ENCODE measurements around the gene EBLN1.
"Not testable (repeated sequence)": the region's sequence is repeated elsewhere in the genome, so short reads cannot be mapped to it uniquely, and the experiment has no call there.

The EBLN1 gene

GRCh38 chr10:22228167-22228938, 10.5 kb upstream of the EBLN1 start:
- Histone ChIP-seq H3K36me3 (ENCODE audit: control insufficient read depth in 2 of 2, insufficient read depth in 2 of 2, low read length in 2 of 2) (no peaks in the 10 kb centered on the region), H3K27me3 (ENCODE audit: control insufficient read depth in 1 of 2, insufficient read depth in 2 of 2, low read length in 2 of 2) (no peaks in the 10 kb centered on the region), H3K9me3 (ENCODE audit: control insufficient read depth in 2 of 2, low read length in 2 of 2) (no peaks in the 10 kb centered on the region), H3K9ac (ENCODE audit: low read length in 2 of 2) (peak overlapping the region; percentile 83 to 86), H3K4me3 (ENCODE audit: low read length in 2 of 2) (peak overlapping the region; percentile 59 to 83), H3K4me1 (ENCODE audit: control insufficient read depth, insufficient read depth, low read length) (peaks cover 4% of the 10 kb centered on the region), H3K27ac (ENCODE audit: low read length) (peak overlapping the region; percentile 78)

- H3K36me3 ChIP-seq (ENCODE audit: control insufficient read depth in 2 of 2, insufficient read depth in 2 of 2, low read length in 2 of 2) = no peaks in the 10 kb centered on the region
- H3K4me1 ChIP-seq (ENCODE audit: control insufficient read depth, insufficient read depth, low read length) = peaks cover 4% of the 10 kb centered on the region
- no peak overlapping the region for H3K27ac ChIP-seq (ENCODE audit: low read length)
- H3K4me3 ChIP-seq (ENCODE audit: low read length in 2 of 2) = no peak overlapping the region
- no peaks in the 10 kb centered on the region for H3K9me3 ChIP-seq (ENCODE audit: control insufficient read depth in 2 of 2, low read length in 2 of 2)
- no peak overlapping the region for H3K9ac ChIP-seq (ENCODE audit: low read length in 2 of 2)
- H3K27me3 ChIP-seq (ENCODE audit: control insufficient read depth in 1 of 2, insufficient read depth in 2 of 2, low read length in 2 of 2) = no peaks in the 10 kb centered on the region
Measured at GRCh38 chr10:22226599-22226998, 8.8 kb upstream of the EBLN1 start.

GRCh38 chr10:22222236-22223190, 4.7 kb upstream of the EBLN1 start:
- H3K4me1 ChIP-seq (ENCODE audit: control insufficient read depth, insufficient read depth, low read length) = no peaks in the 10 kb centered on the region
- no peaks in the 10 kb centered on the region for H3K9me3 ChIP-seq (ENCODE audit: control insufficient read depth in 2 of 2, low read length in 2 of 2)
- H3K4me3 ChIP-seq (ENCODE audit: low read length in 2 of 2) = no peak overlapping the region
- H3K9ac ChIP-seq (ENCODE audit: low read length in 2 of 2) = no peak overlapping the region
- no peaks in the 10 kb centered on the region for H3K36me3 ChIP-seq (ENCODE audit: control insufficient read depth in 2 of 2, insufficient read depth in 2 of 2, low read length in 2 of 2)
- H3K27ac ChIP-seq (ENCODE audit: low read length) = no peak overlapping the region
- no peaks in the 10 kb centered on the region for H3K27me3 ChIP-seq (ENCODE audit: control insufficient read depth in 1 of 2, insufficient read depth in 2 of 2, low read length in 2 of 2)

GRCh38 chr10:22219308-22219707, 1.5 kb upstream of the EBLN1 start:
- Histone ChIP-seq H3K4me3 (ENCODE audit: low read length in 2 of 2) (no peak overlapping the region), H3K27ac (ENCODE audit: low read length) (no peak overlapping the region), H3K36me3 (ENCODE audit: control insufficient read depth in 2 of 2, insufficient read depth in 2 of 2, low read length in 2 of 2) (no peaks in the 10 kb centered on the region), H3K27me3 (ENCODE audit: control insufficient read depth in 1 of 2, insufficient read depth in 2 of 2, low read length in 2 of 2) (no peaks in the 10 kb centered on the region), H3K4me1 (ENCODE audit: control insufficient read depth, insufficient read depth, low read length) (no peaks in the 10 kb centered on the region), H3K9me3 (ENCODE audit: control insufficient read depth in 2 of 2, low read length in 2 of 2) (no peaks in the 10 kb centered on the region), H3K9ac (ENCODE audit: low read length in 2 of 2) (no peak overlapping the region)

- no peak overlapping the region for H3K9ac ChIP-seq (ENCODE audit: low read length in 2 of 2)
- H3K27ac ChIP-seq (ENCODE audit: low read length) = no peak overlapping the region
- H3K36me3 ChIP-seq (ENCODE audit: control insufficient read depth in 2 of 2, insufficient read depth in 2 of 2, low read length in 2 of 2) = no peaks in the 10 kb centered on the region
- H3K9me3 ChIP-seq (ENCODE audit: control insufficient read depth in 2 of 2, low read length in 2 of 2) = no peaks in the 10 kb centered on the region
- no peak overlapping the region for H3K4me3 ChIP-seq (ENCODE audit: low read length in 2 of 2)
- no peaks in the 10 kb centered on the region for H3K27me3 ChIP-seq (ENCODE audit: control insufficient read depth in 1 of 2, insufficient read depth in 2 of 2, low read length in 2 of 2)
- no peaks in the 10 kb centered on the region for H3K4me1 ChIP-seq (ENCODE audit: control insufficient read depth, insufficient read depth, low read length)
Measured at GRCh38 chr10:22218448-22218847, 633 bp upstream of the EBLN1 start.

GRCh38 chr10:22217084-22217483, 731 bp downstream of the EBLN1 start:
- not testable (repeated sequence) for H3K9ac ChIP-seq (ENCODE audit: low read length in 2 of 2); H3K36me3 ChIP-seq (ENCODE audit: control insufficient read depth in 2 of 2, insufficient read depth in 2 of 2, low read length in 2 of 2); H3K27me3 ChIP-seq (ENCODE audit: control insufficient read depth in 1 of 2, insufficient read depth in 2 of 2, low read length in 2 of 2); H3K9me3 ChIP-seq (ENCODE audit: control insufficient read depth in 2 of 2, low read length in 2 of 2); H3K4me3 ChIP-seq (ENCODE audit: low read length in 2 of 2); H3K27ac ChIP-seq (ENCODE audit: low read length); H3K4me1 ChIP-seq (ENCODE audit: control insufficient read depth, insufficient read depth, low read length)

GRCh38 chr10:22210267-22210666, 7.5 kb downstream of the EBLN1 start:
- no peaks in the 10 kb centered on the region for H3K4me1 ChIP-seq (ENCODE audit: control insufficient read depth, insufficient read depth, low read length)
- no peaks in the 10 kb centered on the region for H3K36me3 ChIP-seq (ENCODE audit: control insufficient read depth in 2 of 2, insufficient read depth in 2 of 2, low read length in 2 of 2)
- H3K9me3 ChIP-seq (ENCODE audit: control insufficient read depth in 2 of 2, low read length in 2 of 2) = no peaks in the 10 kb centered on the region
- no peak overlapping the region for H3K4me3 ChIP-seq (ENCODE audit: low read length in 2 of 2)
- H3K27ac ChIP-seq (ENCODE audit: low read length) = no peak overlapping the region
- no peaks in the 10 kb centered on the region for H3K27me3 ChIP-seq (ENCODE audit: control insufficient read depth in 1 of 2, insufficient read depth in 2 of 2, low read length in 2 of 2)
- H3K9ac ChIP-seq (ENCODE audit: low read length in 2 of 2) = no peak overlapping the region

GRCh38 chr10:22193945-22194344, 23.9 kb downstream of the EBLN1 start:
- no peaks in the 10 kb centered on the region for H3K4me1 ChIP-seq (ENCODE audit: control insufficient read depth, insufficient read depth, low read length)
- H3K9ac ChIP-seq (ENCODE audit: low read length in 2 of 2) = no peak overlapping the region
- H3K27ac ChIP-seq (ENCODE audit: low read length) = no peak overlapping the region
- no peaks in the 10 kb centered on the region for H3K27me3 ChIP-seq (ENCODE audit: control insufficient read depth in 1 of 2, insufficient read depth in 2 of 2, low read length in 2 of 2)
- no peaks in the 10 kb centered on the region for H3K36me3 ChIP-seq (ENCODE audit: control insufficient read depth in 2 of 2, insufficient read depth in 2 of 2, low read length in 2 of 2)
- no peaks in the 10 kb centered on the region for H3K9me3 ChIP-seq (ENCODE audit: control insufficient read depth in 2 of 2, low read length in 2 of 2)
- no peak overlapping the region for H3K4me3 ChIP-seq (ENCODE audit: low read length in 2 of 2)

GRCh38 chr10:22185586-22185985, 32.2 kb downstream of the EBLN1 start:
- H3K4me1 ChIP-seq (ENCODE audit: control insufficient read depth, insufficient read depth, low read length) = no peaks in the 10 kb centered on the region
- H3K27me3 ChIP-seq (ENCODE audit: control insufficient read depth in 1 of 2, insufficient read depth in 2 of 2, low read length in 2 of 2) = no peaks in the 10 kb centered on the region
- H3K9ac ChIP-seq (ENCODE audit: low read length in 2 of 2) = no peak overlapping the region

GRCh38 chr10:22183771-22184461, 33.9 kb downstream of the EBLN1 start:
- H3K4me3 ChIP-seq (ENCODE audit: low read length in 2 of 2) = no peak overlapping the region
- no peaks in the 10 kb centered on the region for H3K27me3 ChIP-seq (ENCODE audit: control insufficient read depth in 1 of 2, insufficient read depth in 2 of 2, low read length in 2 of 2)
- no peak overlapping the region for H3K27ac ChIP-seq (ENCODE audit: low read length)
- H3K4me1 ChIP-seq (ENCODE audit: control insufficient read depth, insufficient read depth, low read length) = no peaks in the 10 kb centered on the region
- no peak overlapping the region for H3K9ac ChIP-seq (ENCODE audit: low read length in 2 of 2)
- H3K36me3 ChIP-seq (ENCODE audit: control insufficient read depth in 2 of 2, insufficient read depth in 2 of 2, low read length in 2 of 2) = no peaks in the 10 kb centered on the region
- H3K9me3 ChIP-seq (ENCODE audit: control insufficient read depth in 2 of 2, low read length in 2 of 2) = peaks cover 0 to 3% of the 10 kb centered on the region in 2 donors

More at GRCh38 chr10:22185586-22185985, 32.2 kb downstream of the EBLN1 start:
- Histone ChIP-seq H3K9me3 (ENCODE audit: control insufficient read depth in 2 of 2, low read length in 2 of 2) (peaks cover 0 to 3% of the 10 kb centered on the region in 2 donors), H3K4me3 (ENCODE audit: low read length in 2 of 2) (no peak overlapping the region), H3K36me3 (ENCODE audit: control insufficient read depth in 2 of 2, insufficient read depth in 2 of 2, low read length in 2 of 2) (no peaks in the 10 kb centered on the region), H3K27ac (ENCODE audit: low read length) (no peak overlapping the region)

All from stomach smooth muscle (tissue), 2 donors.